ENCODE results near the gene UCN. TPM values are rescaled to one million over a fixed set of nuclear protein-coding genes. Genes with fewer than 3 reads are reported as not detected.
"Not testable (repeated sequence)": the region's sequence is repeated elsewhere in the genome, so short reads cannot be mapped to it uniquely, and the experiment has no call there.

Gene UCN
- total RNA-seq, 1 donor from 2014 or later, result 1.1 TPM

GRCh38 chr2:27282892-27283291 is 25.4 kb downstream of the UCN start:
- no peak for DNase-seq

- DNase-seq, result no peak
Measured at GRCh38 chr2:27281855-27282559, 26.2 kb downstream of the UCN start, which contains the start of gene TRIM54. Gene TRIM54 (plus strand): TSS chr2:27282429. CDS start chr2:27282732, 303 bp downstream.

GRCh38 chr2:27281442-27281841 is 26.8 kb downstream of the UCN start:
- no peak for DNase-seq

- DNase-seq, result no peak
Measured at GRCh38 chr2:27280826-27281225, 27.4 kb downstream of the UCN start.

GRCh38 chr2:27278010-27278409 is 30.2 kb downstream of the UCN start:
- DNase-seq, result no peak

- no peak for DNase-seq
Measured at GRCh38 chr2:27275211-27276150, 32.8 kb downstream of the UCN start, which contains the start of gene DNAJC5G. Gene DNAJC5G (plus strand): TSS chr2:27275433. CDS start chr2:27276729, 1,296 bp downstream.

- not testable (repeated sequence) for DNase-seq
Measured at GRCh38 chr2:27272537-27273522, 35.4 kb downstream of the UCN start.

- no peak for DNase-seq
Measured at GRCh38 chr2:27271631-27272340, 36.5 kb downstream of the UCN start.

- DNase-seq, result no peak
Measured at GRCh38 chr2:27270670-27271069, 37.6 kb downstream of the UCN start.

GRCh38 chr2:27270131-27270530 is 38.1 kb downstream of the UCN start:
- no peak for DNase-seq

- DNase-seq, result not testable (repeated sequence)
Measured at GRCh38 chr2:27268296-27268695, 39.9 kb downstream of the UCN start.

- no peak for DNase-seq
Measured at GRCh38 chr2:27265536-27265870, 42.7 kb downstream of the UCN start.

GRCh38 chr2:27264753-27265535 is 43.3 kb downstream of the UCN start:
- DNase-seq, result no peak

- DNase-seq, result no peak
Measured at GRCh38 chr2:27264253-27264752, 43.9 kb downstream of the UCN start.

- peak; percentile 30 for DNase-seq
Measured at GRCh38 chr2:27263287-27264252, 44.7 kb downstream of the UCN start.

GRCh38 chr2:27262379-27263286 is 45.6 kb downstream of the UCN start, which contains the start of gene SLC30A3:
Gene SLC30A3 (minus strand): TSS chr2:27263047. CDS start chr2:27262906, 141 bp downstream.
- DNase-seq, result peak; percentile 68

- no peak for DNase-seq
Measured at GRCh38 chr2:27261926-27262298, 46.3 kb downstream of the UCN start.
